NK-92 treated with Interleukin-12 subunit alpha and Interleukin-12 subunit beta, amount 100 ng/mL, for 24 hours (cell line): ENCODE data around the gene POLR3E.
"Not testable (repeated sequence)": the region's sequence is repeated elsewhere in the genome, so short reads cannot be mapped to it uniquely, and the experiment has no call there.

Experiments used
- DNase-seq: peaks from one replicate; lab custom pipeline; 2025; lab: John Stamatoyannopoulos, UW

POLR3E gene

GRCh38 chr16:22335668-22336246 is 38.5 kb downstream of the POLR3E start:
- no peak for DNase-seq

GRCh38 chr16:22336581-22336980 is 39.4 kb downstream of the POLR3E start:
- DNase-seq, result no peak

- DNase-seq, result no peak
These were observed 39.8 kb downstream of the POLR3E start for GRCh38 chr16:22337045-22337444.

GRCh38 chr16:22337849-22338635 is 40.8 kb downstream of the POLR3E start:
- DNase-seq, result no peak

GRCh38 chr16:22340945-22341344 is 43.7 kb downstream of the POLR3E start:
- DNase-seq, result no peak

- no peak for DNase-seq
These were observed 44.9 kb downstream of the POLR3E start for GRCh38 chr16:22342082-22342481.

- DNase-seq, result no peak
These were observed 49.3 kb downstream of the POLR3E start for GRCh38 chr16:22346483-22346882.

- no peak for DNase-seq
These were observed 50.1 kb downstream of the POLR3E start for GRCh38 chr16:22347100-22347820.

- DNase-seq, result no peak
These were observed 51.1 kb downstream of the POLR3E start for GRCh38 chr16:22348291-22348690.

GRCh38 chr16:22351017-22351416 is 53.8 kb downstream of the POLR3E start:
- DNase-seq, result not testable (repeated sequence)

- no peak for DNase-seq
These were observed 54.9 kb downstream of the POLR3E start for GRCh38 chr16:22352140-22352539.

- no peak for DNase-seq
These were observed 55.5 kb downstream of the POLR3E start for GRCh38 chr16:22352723-22353122.

- DNase-seq, result no peak
These were observed 56.1 kb downstream of the POLR3E start for GRCh38 chr16:22353191-22353919.

GRCh38 chr16:22353933-22354541 is 56.8 kb downstream of the POLR3E start:
- DNase-seq, result no peak

- no peak for DNase-seq
These were observed 58.3 kb downstream of the POLR3E start for GRCh38 chr16:22355487-22355908.

GRCh38 chr16:22356930-22357634 is 59.9 kb downstream of the POLR3E start:
- no peak for DNase-seq

- DNase-seq, result no peak
These were observed 60.4 kb downstream of the POLR3E start for GRCh38 chr16:22357635-22357971.

- DNase-seq, result no peak
These were observed 60.8 kb downstream of the POLR3E start for GRCh38 chr16:22358000-22358399.

GRCh38 chr16:22359679-22360078 is 62.5 kb downstream of the POLR3E start:
- no peak for DNase-seq

- DNase-seq, result no peak
These were observed 63.9 kb downstream of the POLR3E start for GRCh38 chr16:22360963-22361659.

- DNase-seq, result no peak
These were observed 67.0 kb downstream of the POLR3E start for GRCh38 chr16:22364241-22364640.
